HEK293 (cell line): ENCODE data around the gene C14orf119.

ENCODE experiments used
- CTCF ChIA-PET: fragments of 350-600 bp; formaldehyde crosslinking; extraction: SDS; loops from one replicate; lab custom pipeline; 2021; ENCODE audit warnings: antibody characterized with exemption; lab: Yijun Ruan, JAX
- POLR2A ChIA-PET: fragments of 300-600 bp; formaldehyde crosslinking; extraction: SDS; loops from one replicate; lab custom pipeline; 2020; ENCODE audit warnings: antibody characterized with exemption, inconsistent platforms; lab: Yijun Ruan, JAX
- H3K27ac ChIP-seq: fragments of 200-500 bp; sonication (Bioruptor generic); 2 replicates; pipeline ENCODE4 v1.5.1; 2014; ENCODE audit warnings: low read depth, low read length, control low read depth, inconsistent platforms; ENCODE audit errors: extremely low read depth
- H3K36me3 ChIP-seq, 2 experiments: fragments of 200-500 bp in 1 of 2; sonication (Bioruptor generic) in 1 of 2; 1 replicate in 1 of 2; 2 replicates in 1 of 2; pipeline ENCODE4 v1.5.1; 2014 to 2017; ENCODE audit warnings: inconsistent platforms in 2 of 2, low read length in 2 of 2; ENCODE audit not compliant: control insufficient read depth in 2 of 2, insufficient read depth in 1 of 2
- H3K4me1 ChIP-seq: fragments of 200-500 bp; sonication (Bioruptor generic); 2 replicates; pipeline ENCODE4 v1.5.1; 2014; ENCODE audit warnings: mild to moderate bottlenecking, low read length, inconsistent platforms; ENCODE audit not compliant: control insufficient read depth, insufficient read depth
- H3K4me3 ChIP-seq: 2 replicates; pipeline ENCODE4 v1.5.1; 2011; ENCODE audit warnings: low read depth, mild to moderate bottlenecking, control low read depth, low read length, moderate library complexity
- H3K9me3 ChIP-seq: fragments of 200-500 bp; sonication (Bioruptor generic); 2 replicates; pipeline ENCODE4 v1.5.1; 2014; ENCODE audit warnings: low read depth, low read length, inconsistent platforms; ENCODE audit not compliant: control insufficient read depth, insufficient read depth
- SCRT2 ChIP-seq: fragments of 450-650 bp; formaldehyde crosslinking; IDR thresholded peaks from 2 replicates; pipeline ENCODE4 v1.5.1; 2016; ENCODE audit warnings: missing biosample characterization, missing genetic modification characterization
- ZNF473 ChIP-seq: fragments of 450-650 bp; formaldehyde crosslinking; IDR thresholded peaks from 2 replicates; pipeline ENCODE4 v1.5.1; 2017; ENCODE audit warnings: missing biosample characterization, missing genetic modification characterization
- ZNF549 ChIP-seq: fragments of 450-650 bp; IDR thresholded peaks from 2 replicates; pipeline ENCODE4 v1.5.1; 2018; ENCODE audit warnings: missing biosample characterization, missing genetic modification characterization, mild to moderate bottlenecking, inconsistent platforms, moderate library complexity
- ZSCAN30 ChIP-seq: fragments of 450-650 bp; IDR thresholded peaks from 2 replicates; pipeline ENCODE4 v1.5.1; 2018; ENCODE audit warnings: missing biosample characterization, mild to moderate bottlenecking, missing genetic modification characterization, moderate library complexity
- TF ChIP-seq, protein P1 (sequence below): fragments of 450-650 bp; formaldehyde crosslinking; IDR thresholded peaks from 2 replicates; pipeline ENCODE4 v1.5.1; 2016; ENCODE audit warnings: missing biosample characterization, missing genetic modification characterization

C14orf119 gene

GRCh38 chr14:23148591-23149249, 53.4 kb downstream of the C14orf119 start:
- no peaks in the 10 kb centered on the region for H3K4me1 ChIP-seq
- no peaks in the 10 kb centered on the region for H3K9me3 ChIP-seq
- ChIA-PET POLR2A (no interaction called here), CTCF (interaction anchor here (0.6 kb wide), 2 partner anchors 23 to 167 kb away, joined by 3 to 4 read pairs; partner anchors contain the start of gene AJUBA)
- H3K27ac ChIP-seq, result no peak overlapping the region
- no peaks in the 10 kb centered on the region for H3K36me3 ChIP-seq
- no peak for TF ChIP-seq ZNF549 (tag by site-specific recombination)
- H3K4me3 ChIP-seq, result no peak overlapping the region

DNA sequence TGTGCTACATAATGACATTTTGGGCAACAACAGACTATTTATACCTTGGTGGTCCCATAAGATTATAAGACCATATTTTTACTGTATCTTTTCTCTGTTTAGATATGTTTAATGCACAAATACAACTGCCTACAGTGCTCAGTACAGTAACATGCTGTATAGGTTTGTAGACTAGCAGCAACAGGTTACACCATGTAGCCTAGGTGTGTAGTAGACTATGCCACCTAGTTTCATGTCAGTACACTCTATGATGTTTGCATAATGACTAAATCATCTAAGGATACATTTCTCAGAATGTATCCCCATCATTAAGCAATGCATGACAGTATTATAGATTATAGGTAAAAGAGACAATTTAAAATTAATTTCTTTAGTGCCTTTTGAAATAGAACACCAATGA, 54.4 kb downstream of the C14orf119 start:
- CTCF ChIA-PET, result interaction anchor here (0.7 to 2.2 kb wide), 2 partner anchors 29 to 81 kb away, joined by 3 to 7 read pairs; no protein-coding TSS in a partner anchor
- Histone ChIP-seq H3K36me3 (no peaks in the 10 kb centered on the region), H3K4me1 (no peaks in the 10 kb centered on the region), H3K9me3 (no peaks in the 10 kb centered on the region), H3K27ac (no peak overlapping the region), H3K4me3 (no peak overlapping the region)
- POLR2A ChIA-PET, result no interaction called here
- TF ChIP-seq ZSCAN30 (tag by site-specific recombination) (no peak), SCRT2 (tag by site-specific recombination) (peak; percentile 74), ZNF473 (tag by site-specific recombination) (no peak)
- TF ChIP-seq, protein P1, sequence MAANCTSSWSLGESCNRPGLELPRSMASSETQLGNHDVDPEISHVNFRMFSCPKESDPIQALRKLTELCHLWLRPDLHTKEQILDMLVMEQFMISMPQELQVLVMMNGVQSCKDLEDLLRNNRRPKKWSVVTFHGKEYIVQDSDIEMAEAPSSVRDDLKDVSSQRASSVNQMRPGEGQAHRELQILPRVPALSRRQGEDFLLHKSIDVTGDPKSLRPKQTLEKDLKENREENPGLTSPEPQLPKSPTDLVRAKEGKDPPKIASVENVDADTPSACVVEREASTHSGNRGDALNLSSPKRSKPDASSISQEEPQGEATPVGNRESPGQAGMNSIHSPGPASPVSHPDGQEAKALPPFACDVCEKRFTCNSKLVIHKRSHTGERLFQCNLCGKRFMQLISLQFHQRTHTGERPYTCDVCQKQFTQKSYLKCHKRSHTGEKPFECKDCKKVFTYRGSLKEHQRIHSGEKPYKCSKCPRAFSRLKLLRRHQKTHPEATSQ, result no peak
